DMS79 treated with DMSO at 0.1 percent for 48 hours (cell line): ENCODE results near the gene COMMD4.
"Not testable (repeated sequence)": the region's sequence is repeated elsewhere in the genome, so short reads cannot be mapped to it uniquely, and the experiment has no call there.

Experiments
- DNase-seq: peaks from one replicate; lab custom pipeline; 2025; lab: John Stamatoyannopoulos, UW

The COMMD4 gene

GRCh38 chr15:75335705-75336355, at the start of gene COMMD4:
TSS of gene COMMD4 (plus strand) at chr15:75336063. CDS start at chr15:75336090, 27 bp downstream.
- peak; percentile 65 for DNase-seq

GRCh38 chr15:75293660-75294059, 42.2 kb upstream of the COMMD4 start:
- not testable (repeated sequence) for DNase-seq

GRCh38 chr15:75298541-75299310, 37.1 kb upstream of the COMMD4 start:
- DNase-seq = not testable (repeated sequence)

GRCh38 chr15:75299311-75299688, 36.6 kb upstream of the COMMD4 start:
- not testable (repeated sequence) for DNase-seq

GRCh38 chr15:75300026-75300425, 35.8 kb upstream of the COMMD4 start:
- not testable (repeated sequence) for DNase-seq

GRCh38 chr15:75302318-75302717, 33.5 kb upstream of the COMMD4 start:
- DNase-seq = no peak

- not testable (repeated sequence) for DNase-seq
Measured at GRCh38 chr15:75302753-75303152, 33.1 kb upstream of the COMMD4 start.

GRCh38 chr15:75306188-75306587, 29.7 kb upstream of the COMMD4 start:
- no peak for DNase-seq

- DNase-seq = peak; percentile 26
Measured at GRCh38 chr15:75307778-75308390, 28.0 kb upstream of the COMMD4 start.

GRCh38 chr15:75309711-75310110, 26.2 kb upstream of the COMMD4 start:
- DNase-seq = no peak

- not testable (repeated sequence) for DNase-seq
Measured at GRCh38 chr15:75312548-75312947, 23.3 kb upstream of the COMMD4 start.

- DNase-seq = no peak
Measured at GRCh38 chr15:75313116-75313845, 22.6 kb upstream of the COMMD4 start.

- DNase-seq = no peak
Measured at GRCh38 chr15:75314552-75315290, 21.1 kb upstream of the COMMD4 start.

- DNase-seq = not testable (repeated sequence)
Measured at GRCh38 chr15:75319231-75319897, 16.5 kb upstream of the COMMD4 start.

GRCh38 chr15:75321711-75322110, 14.2 kb upstream of the COMMD4 start:
- no peak for DNase-seq

- no peak for DNase-seq
Measured at GRCh38 chr15:75325922-75326321, 9.9 kb upstream of the COMMD4 start.

- DNase-seq = no peak
Measured at GRCh38 chr15:75327005-75327404, 8.9 kb upstream of the COMMD4 start.

GRCh38 chr15:75327491-75327890, 8.4 kb upstream of the COMMD4 start:
- no peak for DNase-seq

- no peak for DNase-seq
Measured at GRCh38 chr15:75328493-75329314, 7.2 kb upstream of the COMMD4 start.

GRCh38 chr15:75329571-75329970, 6.3 kb upstream of the COMMD4 start:
- DNase-seq = no peak
